GM12891 (cell line): ENCODE measurements around the gene NFATC1.

Experiments used
- POLR2A ChIP-seq: IDR thresholded peaks from 2 replicates; pipeline ENCODE4 v1.6.1; 2011; ENCODE audit warnings: low read depth, low read length, control low read depth
- POLR2AphosphoS5 ChIP-seq: IDR thresholded peaks from 2 replicates; pipeline ENCODE4 v1.6.1; 2011; ENCODE audit warnings: low read depth, low read length, control low read depth
- TAF1 ChIP-seq: IDR thresholded peaks from 2 replicates; pipeline ENCODE4 v1.6.1; 2011; ENCODE audit warnings: low read depth, low read length, control low read depth

- no peak for TF ChIP-seq POLR2AphosphoS5
- TF ChIP-seq TAF1 = no peak
- TF ChIP-seq POLR2A = no peak
These were observed 111.4 kb downstream of the NFATC1 start for GRCh38 chr18:79507076-79507545.
